Omental fat pad (tissue), 4 donors: ENCODE measurements around the gene DNAJC5G. TPM values are rescaled to one million over a fixed set of nuclear protein-coding genes. Genes with fewer than 3 reads are reported as not detected.

Source experiments
- ATAC-seq: fragments of 150-250 bp; one replicate; pipeline ENCODE4 v1.9.1; 2016; ENCODE audit warnings: mild to moderate bottlenecking, moderate library complexity; ENCODE audit not compliant: low FRiP score
- DNase-seq: peaks from one replicate; pipeline ENCODE4 v3.0.0-alpha.2; 2019; ENCODE audit warnings: low spot score
- total RNA-seq, 4 donors: library from RNA; depleted of rRNA; stranded (reverse); fragments of >200 nt; gene quantifications; one replicate each; pipeline ENCODE4 v1.1.0, GENCODE V29; 2016
- TF ChIP-seq, protein P1 (sequence below), 3 donors: fragments of 450-650 bp; IDR thresholded peaks; one replicate each; pipeline ENCODE4 v1.5.1; 2016 to 2017; ENCODE audit warnings: antibody characterized with exemption in 3 of 3, mild to moderate bottlenecking in 3 of 3, moderate library complexity in 2 of 3

The DNAJC5G gene, protein sequence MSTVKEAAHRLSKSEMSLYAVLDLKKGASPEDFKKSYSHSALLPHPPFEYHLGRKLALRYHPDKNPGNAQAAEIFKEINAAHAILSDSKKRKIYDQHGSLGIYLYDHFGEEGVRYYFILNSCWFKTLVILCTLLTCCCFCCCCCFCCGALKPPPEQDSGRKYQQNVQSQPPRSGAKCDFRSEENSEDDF
- under 1 TPM in 1 of 4 donors, not detected in 3; 0.79 TPM for total RNA-seq

DNA sequence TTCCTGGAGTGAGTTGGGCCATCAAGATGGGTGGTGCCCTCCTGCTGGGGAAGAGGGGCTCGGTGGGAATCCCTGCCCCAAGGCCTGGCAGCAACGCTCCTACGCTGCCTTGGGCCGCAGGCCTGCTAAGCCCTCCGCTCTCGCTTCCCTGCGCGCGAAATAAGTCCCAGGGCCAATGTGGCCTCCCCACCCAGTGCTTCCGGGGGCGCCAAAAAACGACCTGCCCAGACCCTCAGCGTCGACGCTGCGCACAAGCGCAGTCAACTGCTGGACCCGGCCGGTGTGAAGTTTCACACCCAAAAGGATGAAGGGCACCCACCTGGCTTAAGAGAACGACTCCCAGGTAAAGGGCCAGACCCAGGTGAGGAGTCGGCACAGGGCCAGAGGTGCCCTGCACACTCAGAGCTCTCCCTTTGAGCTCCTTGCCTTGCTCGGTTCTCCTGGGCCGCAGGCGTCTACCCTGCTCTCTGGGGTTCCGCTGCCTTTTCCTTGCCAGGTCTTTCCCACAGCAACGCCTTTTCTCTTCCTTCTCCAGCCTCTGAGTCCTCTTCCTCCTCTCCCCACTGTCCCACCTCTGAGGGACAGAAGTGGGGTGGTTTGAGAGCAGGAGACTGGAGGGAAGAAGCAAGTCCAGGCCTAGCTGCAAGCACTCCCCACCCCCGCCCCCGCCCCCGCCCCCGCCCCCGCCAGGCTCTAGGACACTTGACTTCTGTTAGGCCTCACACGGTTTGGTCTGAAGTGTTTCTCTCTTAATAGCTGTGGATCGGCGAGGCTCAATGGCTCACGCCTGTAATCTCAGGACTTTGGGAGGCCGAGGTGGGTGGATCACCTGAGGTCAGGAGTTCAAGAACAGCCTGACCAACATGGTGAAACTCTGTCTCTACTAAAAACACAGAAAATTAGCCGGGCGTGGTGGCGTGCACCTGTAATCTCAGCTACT lies at the start of gene DNAJC5G:
Gene DNAJC5G, plus strand, starts transcription at position 223 of the 940 bp plus-strand sequence. CDS start 1,296 bp downstream, outside the sequence.
- no peak for DNase-seq
- TF ChIP-seq, protein P1, sequence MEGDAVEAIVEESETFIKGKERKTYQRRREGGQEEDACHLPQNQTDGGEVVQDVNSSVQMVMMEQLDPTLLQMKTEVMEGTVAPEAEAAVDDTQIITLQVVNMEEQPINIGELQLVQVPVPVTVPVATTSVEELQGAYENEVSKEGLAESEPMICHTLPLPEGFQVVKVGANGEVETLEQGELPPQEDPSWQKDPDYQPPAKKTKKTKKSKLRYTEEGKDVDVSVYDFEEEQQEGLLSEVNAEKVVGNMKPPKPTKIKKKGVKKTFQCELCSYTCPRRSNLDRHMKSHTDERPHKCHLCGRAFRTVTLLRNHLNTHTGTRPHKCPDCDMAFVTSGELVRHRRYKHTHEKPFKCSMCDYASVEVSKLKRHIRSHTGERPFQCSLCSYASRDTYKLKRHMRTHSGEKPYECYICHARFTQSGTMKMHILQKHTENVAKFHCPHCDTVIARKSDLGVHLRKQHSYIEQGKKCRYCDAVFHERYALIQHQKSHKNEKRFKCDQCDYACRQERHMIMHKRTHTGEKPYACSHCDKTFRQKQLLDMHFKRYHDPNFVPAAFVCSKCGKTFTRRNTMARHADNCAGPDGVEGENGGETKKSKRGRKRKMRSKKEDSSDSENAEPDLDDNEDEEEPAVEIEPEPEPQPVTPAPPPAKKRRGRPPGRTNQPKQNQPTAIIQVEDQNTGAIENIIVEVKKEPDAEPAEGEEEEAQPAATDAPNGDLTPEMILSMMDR (IDR thresholded peaks at IDR 0.05), result no peak
- ATAC-seq, result no peak

DNA sequence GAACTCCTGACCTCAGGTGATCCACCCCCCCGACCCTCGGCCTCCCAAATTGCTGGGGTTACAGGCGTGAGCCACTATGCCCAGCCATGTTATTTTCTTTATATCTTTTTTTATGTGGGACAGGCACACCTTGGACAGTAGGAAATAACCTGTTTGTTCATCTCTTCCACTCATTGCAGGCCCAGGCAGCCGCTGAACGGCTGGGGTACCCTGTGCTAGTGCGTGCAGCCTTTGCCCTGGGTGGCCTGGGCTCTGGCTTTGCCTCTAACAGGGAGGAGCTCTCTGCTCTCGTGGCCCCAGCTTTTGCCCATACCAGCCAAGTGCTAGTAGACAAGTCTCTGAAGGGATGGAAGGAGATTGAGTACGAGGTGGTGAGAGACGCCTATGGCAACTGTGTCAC lies 49.7 kb upstream of the DNAJC5G start:
- DNase-seq (no peak), ATAC-seq (no peak)
- TF ChIP-seq, protein P1 (IDR thresholded peaks at IDR 0.05), result no peak

DNA sequence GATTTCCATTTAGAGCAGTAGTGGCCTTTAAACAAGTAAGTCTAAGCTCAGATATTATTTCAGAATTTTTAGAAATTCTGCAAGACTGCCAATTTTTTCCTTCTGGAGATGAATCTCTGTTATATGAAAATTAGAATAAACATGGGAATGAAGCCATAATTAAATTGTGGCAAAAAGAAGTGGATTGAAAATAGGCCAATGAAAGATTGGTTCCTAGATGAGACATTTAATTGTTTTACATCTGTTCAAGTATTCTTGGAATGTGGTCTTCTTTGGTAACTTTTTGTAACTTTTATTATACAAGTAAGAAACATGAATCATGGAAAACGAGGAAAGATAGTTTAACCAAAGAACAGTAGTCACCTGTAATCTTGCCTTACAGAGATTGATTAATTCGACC lies 47.7 kb upstream of the DNAJC5G start:
- TF ChIP-seq, protein P1 (IDR thresholded peaks at IDR 0.05), result no peak
- DNase-seq (no peak), ATAC-seq (no peak)

DNA sequence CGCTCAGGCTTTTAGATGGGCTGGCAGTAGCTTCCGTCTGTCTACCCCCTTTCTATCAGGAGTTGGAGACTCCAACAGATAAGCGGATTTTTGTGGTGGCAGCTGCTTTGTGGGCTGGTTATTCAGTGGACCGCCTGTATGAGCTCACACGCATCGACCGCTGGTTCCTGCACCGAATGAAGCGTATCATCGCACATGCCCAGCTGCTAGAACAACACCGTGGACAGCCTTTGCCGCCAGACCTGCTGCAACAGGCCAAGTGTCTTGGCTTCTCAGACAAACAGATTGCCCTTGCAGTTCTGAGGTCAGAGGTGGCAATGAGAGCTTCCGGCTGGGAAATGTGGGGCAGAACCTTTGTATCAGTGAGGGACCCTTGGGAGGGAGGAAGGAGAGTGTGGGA lies 43.3 kb upstream of the DNAJC5G start:
- TF ChIP-seq, protein P1 (IDR thresholded peaks at IDR 0.05), result no peak
- no peak for DNase-seq
- no peak for ATAC-seq

DNA sequence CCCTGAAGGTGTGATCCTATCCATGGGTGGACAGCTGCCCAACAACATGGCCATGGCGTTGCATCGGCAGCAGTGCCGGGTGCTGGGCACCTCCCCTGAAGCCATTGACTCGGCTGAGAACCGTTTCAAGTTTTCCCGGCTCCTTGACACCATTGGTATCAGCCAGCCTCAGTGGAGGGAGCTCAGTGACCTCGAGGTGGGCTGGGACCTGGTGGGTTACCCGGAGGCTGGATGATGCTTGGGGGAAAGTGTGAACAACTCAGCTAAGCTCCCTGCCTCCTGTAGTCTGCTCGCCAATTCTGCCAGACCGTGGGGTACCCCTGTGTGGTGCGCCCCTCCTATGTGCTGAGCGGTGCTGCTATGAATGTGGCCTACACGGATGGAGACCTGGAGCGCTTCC lies 41.9 kb upstream of the DNAJC5G start:
- TF ChIP-seq, protein P1 (IDR thresholded peaks at IDR 0.05), result no peak
- no peak for ATAC-seq
- DNase-seq, result no peak

DNA sequence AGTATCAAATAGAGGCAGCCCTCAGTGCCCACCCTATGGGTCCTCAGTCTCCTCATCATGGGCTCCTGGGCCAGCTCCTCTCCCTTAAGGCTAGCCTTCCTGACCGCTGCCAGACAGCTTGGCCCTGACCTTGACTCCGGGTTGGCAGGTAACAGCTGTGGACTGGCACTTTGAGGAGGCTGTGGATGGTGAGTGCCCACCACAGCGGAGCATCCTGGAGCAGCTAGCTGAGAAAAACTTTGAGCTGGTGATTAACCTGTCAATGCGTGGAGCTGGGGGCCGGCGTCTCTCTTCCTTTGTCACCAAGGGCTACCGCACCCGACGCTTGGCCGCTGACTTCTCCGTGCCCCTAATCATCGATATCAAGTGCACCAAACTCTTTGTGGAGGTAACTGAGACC lies 39.1 kb upstream of the DNAJC5G start:
- ATAC-seq (no peak), DNase-seq (no peak)

More for the DNA sequence above, 39.1 kb upstream of the DNAJC5G start:
- TF ChIP-seq, protein P1 (IDR thresholded peaks at IDR 0.05), result no peak
